Ishikawa (cell line): ENCODE measurements around the gene TRPM2.
A peak's percentile ranks its signal among the peaks of the same experiment; 100 is the strongest.

Experiments used
- CEBPB ChIP-seq: IDR thresholded peaks from 2 replicates; pipeline ENCODE4 v1.6.1; 2012
- CREB1 ChIP-seq: IDR thresholded peaks from 2 replicates; pipeline ENCODE4 v1.6.1; 2012; ENCODE audit warnings: low read depth
- EGR1 ChIP-seq: IDR thresholded peaks from 2 replicates; pipeline ENCODE4 v1.6.1; 2012
- EP300 ChIP-seq: IDR thresholded peaks from 2 replicates; pipeline ENCODE4 v1.6.1; 2012; ENCODE audit warnings: borderline replicate concordance
- FOXM1 ChIP-seq: IDR thresholded peaks from 2 replicates; pipeline ENCODE4 v1.6.1; 2012; ENCODE audit warnings: low read depth, borderline replicate concordance
- MAX ChIP-seq: IDR thresholded peaks from 2 replicates; pipeline ENCODE4 v1.6.1; 2012
- NFIC ChIP-seq: IDR thresholded peaks from 2 replicates; pipeline ENCODE4 v1.6.1; 2012
- RAD21 ChIP-seq: IDR thresholded peaks from 2 replicates; pipeline ENCODE4 v1.6.1; 2012; ENCODE audit warnings: low read depth
- TAF1 ChIP-seq: IDR thresholded peaks from 2 replicates; pipeline ENCODE4 v1.6.1; 2012; ENCODE audit warnings: low read depth, mild to moderate bottlenecking
- TCF12 ChIP-seq: IDR thresholded peaks from 2 replicates; pipeline ENCODE4 v1.6.1; 2012; ENCODE audit warnings: low read depth
- TEAD4 ChIP-seq: IDR thresholded peaks from 2 replicates; pipeline ENCODE4 v1.6.1; 2012
- YY1 ChIP-seq: IDR thresholded peaks from 2 replicates; pipeline ENCODE4 v1.6.1; 2012; ENCODE audit warnings: low read depth
- ZBTB7A ChIP-seq: IDR thresholded peaks from 2 replicates; pipeline ENCODE4 v1.6.1; 2012; ENCODE audit warnings: low read depth
- TF ChIP-seq, protein P1 (sequence below): IDR thresholded peaks from 2 replicates; pipeline ENCODE4 v1.6.1; 2012
- TF ChIP-seq, protein P2 (sequence below): IDR thresholded peaks from 2 replicates; pipeline ENCODE4 v1.6.1; 2012; ENCODE audit warnings: low read depth, mild to moderate bottlenecking

Gene TRPM2

GRCh38 chr21:44450999-44451398, 97.6 kb downstream of the TRPM2 start:
- TF ChIP-seq TCF12 = no peak
- TF ChIP-seq FOXM1 = no peak
- no peak for TF ChIP-seq ZBTB7A
- TF ChIP-seq, protein P1, sequence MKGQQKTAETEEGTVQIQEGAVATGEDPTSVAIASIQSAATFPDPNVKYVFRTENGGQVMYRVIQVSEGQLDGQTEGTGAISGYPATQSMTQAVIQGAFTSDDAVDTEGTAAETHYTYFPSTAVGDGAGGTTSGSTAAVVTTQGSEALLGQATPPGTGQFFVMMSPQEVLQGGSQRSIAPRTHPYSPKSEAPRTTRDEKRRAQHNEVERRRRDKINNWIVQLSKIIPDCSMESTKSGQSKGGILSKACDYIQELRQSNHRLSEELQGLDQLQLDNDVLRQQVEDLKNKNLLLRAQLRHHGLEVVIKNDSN = no peak
- no peak for TF ChIP-seq NFIC
- TF ChIP-seq CREB1 = no peak
- TF ChIP-seq, protein P2, sequence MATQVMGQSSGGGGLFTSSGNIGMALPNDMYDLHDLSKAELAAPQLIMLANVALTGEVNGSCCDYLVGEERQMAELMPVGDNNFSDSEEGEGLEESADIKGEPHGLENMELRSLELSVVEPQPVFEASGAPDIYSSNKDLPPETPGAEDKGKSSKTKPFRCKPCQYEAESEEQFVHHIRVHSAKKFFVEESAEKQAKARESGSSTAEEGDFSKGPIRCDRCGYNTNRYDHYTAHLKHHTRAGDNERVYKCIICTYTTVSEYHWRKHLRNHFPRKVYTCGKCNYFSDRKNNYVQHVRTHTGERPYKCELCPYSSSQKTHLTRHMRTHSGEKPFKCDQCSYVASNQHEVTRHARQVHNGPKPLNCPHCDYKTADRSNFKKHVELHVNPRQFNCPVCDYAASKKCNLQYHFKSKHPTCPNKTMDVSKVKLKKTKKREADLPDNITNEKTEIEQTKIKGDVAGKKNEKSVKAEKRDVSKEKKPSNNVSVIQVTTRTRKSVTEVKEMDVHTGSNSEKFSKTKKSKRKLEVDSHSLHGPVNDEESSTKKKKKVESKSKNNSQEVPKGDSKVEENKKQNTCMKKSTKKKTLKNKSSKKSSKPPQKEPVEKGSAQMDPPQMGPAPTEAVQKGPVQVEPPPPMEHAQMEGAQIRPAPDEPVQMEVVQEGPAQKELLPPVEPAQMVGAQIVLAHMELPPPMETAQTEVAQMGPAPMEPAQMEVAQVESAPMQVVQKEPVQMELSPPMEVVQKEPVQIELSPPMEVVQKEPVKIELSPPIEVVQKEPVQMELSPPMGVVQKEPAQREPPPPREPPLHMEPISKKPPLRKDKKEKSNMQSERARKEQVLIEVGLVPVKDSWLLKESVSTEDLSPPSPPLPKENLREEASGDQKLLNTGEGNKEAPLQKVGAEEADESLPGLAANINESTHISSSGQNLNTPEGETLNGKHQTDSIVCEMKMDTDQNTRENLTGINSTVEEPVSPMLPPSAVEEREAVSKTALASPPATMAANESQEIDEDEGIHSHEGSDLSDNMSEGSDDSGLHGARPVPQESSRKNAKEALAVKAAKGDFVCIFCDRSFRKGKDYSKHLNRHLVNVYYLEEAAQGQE = no peak
- TF ChIP-seq EP300 = no peak
- TF ChIP-seq YY1 = no peak
- TF ChIP-seq MAX = no peak
- no peak for TF ChIP-seq CEBPB
- TF ChIP-seq EGR1 = no peak
- TF ChIP-seq RAD21 = no peak
- TF ChIP-seq TAF1 = no peak
- TF ChIP-seq TEAD4 = no peak

DNA sequence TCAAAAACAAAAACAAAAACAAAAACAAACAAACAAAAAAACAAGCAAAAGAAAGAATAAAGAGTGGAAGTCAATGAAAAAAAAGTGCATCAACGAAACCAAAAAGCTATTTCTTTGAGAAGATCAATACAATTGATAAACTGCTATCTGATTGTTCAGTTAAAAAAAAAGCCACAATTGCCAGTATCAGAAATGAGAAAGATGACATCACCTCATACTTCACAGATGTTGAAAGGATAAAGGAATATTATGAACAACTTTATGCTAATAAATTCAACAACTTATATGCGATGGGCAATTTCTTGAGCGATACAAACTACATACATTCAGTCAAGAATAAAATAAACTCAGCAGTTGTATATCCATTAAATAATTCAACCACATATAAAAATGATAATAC, 99.7 kb downstream of the TRPM2 start:
- TF ChIP-seq, protein P1 = no peak
- TF ChIP-seq MAX = no peak
- TF ChIP-seq FOXM1 = no peak
- TF ChIP-seq ZBTB7A = no peak

DNA sequence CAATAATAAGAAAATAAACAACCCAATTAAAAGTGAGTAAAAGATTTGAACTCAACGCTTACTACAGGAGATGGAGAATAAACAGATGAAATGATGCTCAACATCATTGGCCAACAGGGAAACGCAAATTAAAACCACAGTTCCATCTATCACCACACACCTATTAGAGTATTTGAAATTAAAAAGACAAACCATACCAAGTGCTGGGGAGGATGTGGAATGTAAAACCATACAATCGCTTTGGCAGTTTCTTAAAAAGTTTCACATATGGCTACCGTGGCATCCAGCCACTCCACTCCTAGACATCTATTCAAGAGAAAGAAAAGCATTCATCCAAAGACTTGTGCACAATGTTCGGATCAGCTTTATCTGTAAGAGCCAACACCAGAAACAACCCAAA, 100.6 kb downstream of the TRPM2 start:
- TF ChIP-seq TEAD4 (no peak), YY1 (no peak), FOXM1 (no peak), CREB1 (no peak), EGR1 (no peak), EP300 (no peak), RAD21 (no peak), CEBPB (no peak), TCF12 (no peak), NFIC (no peak), MAX (no peak), ZBTB7A (no peak), TAF1 (no peak)
- TF ChIP-seq, protein P1 = no peak
- TF ChIP-seq, protein P2 = no peak

- TF ChIP-seq CREB1 (no peak), ZBTB7A (0 out of 2 replicates have a peak, but pooled peaks have one; percentile 15), FOXM1 (no peak)
Observed at GRCh38 chr21:44454747-44455523, 101.5 kb downstream of the TRPM2 start, which contains the start of gene LRRC3. LRRC3 (plus strand) TSS chr21:44455510; CDS start chr21:44456645, 1,135 bp downstream.

DNA sequence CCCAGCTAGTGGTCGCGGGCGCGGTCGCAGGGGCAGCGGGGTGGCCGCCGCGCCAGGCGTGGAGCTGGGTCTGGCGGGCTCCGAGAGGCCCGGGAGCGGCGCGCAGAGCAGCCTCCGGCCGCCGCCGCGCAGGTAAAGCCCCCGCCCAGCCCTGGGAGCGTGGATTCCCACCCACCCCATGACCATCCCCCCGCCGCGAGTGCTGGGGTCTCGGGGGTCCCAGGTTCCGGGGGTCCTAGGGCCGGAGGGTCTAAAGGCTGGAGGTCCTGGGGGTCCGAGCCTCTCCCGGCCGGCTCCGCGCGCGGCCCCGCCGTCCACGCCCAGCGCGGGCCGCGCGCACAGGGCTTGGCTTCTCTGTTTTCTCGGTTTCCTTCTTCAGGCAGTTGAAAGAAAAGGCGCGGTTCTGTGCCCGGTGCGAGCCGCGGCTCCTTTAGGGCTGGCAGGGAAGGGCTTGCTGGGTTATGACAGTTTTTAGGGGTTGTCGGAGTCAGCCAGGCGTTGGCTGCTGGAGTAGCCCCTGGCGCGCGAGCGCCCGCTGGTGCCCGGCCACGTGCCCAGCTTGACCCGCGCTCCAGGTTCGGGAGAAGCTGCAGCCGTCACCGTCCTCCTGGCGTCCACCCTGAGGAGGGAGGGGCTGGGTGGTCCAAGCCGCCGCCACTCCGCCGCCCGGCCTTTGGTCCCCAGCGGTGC, 102.2 kb downstream of the TRPM2 start:
- peak; percentile 88 for TF ChIP-seq MAX
- TF ChIP-seq TCF12 = 0 out of 2 replicates have a peak, but pooled peaks have one; percentile 10
- TF ChIP-seq, protein P1 = peak; percentile 78
- no peak for TF ChIP-seq CEBPB
- TF ChIP-seq, protein P2 = no peak
- TF ChIP-seq ZBTB7A = no peak
- TF ChIP-seq RAD21 = peak; percentile 25; the same call in 1 of the 2 replicates
- no peak for TF ChIP-seq EGR1
- TF ChIP-seq TAF1 = 0 out of 2 replicates have a peak, but pooled peaks have one; percentile 3
